ENCODE data around the gene NWD2. TPM values are rescaled to one million over a fixed set of nuclear protein-coding genes. Genes with fewer than 3 reads are reported as not detected.

The NWD2 gene
- total RNA-seq (2013; cell fraction: nucleolus; rRNA removed): 0.05 TPM in 1 of 2 replicates, not detected in the other
- total RNA-seq (2014; rRNA removed) (not detected in 2 replicates), total RNA-seq (2014; rRNA removed; fragmentation: Illumina TruSeq; extraction: Trizol) (not detected in 2 replicates), total RNA-seq (2021) (not detected in 2 replicates), polyA plus RNA-seq (2011; rRNA removed) (not detected in 2 replicates), polyA plus RNA-seq (2014; fragmentation: Illumina TruSeq; extraction: Trizol) (not detected in 2 replicates), polyA plus RNA-seq (2014; fragmentation: Nextera tagmentation; extraction: Ambion mirVana) (not detected), polyA plus RNA-seq (2014; rRNA removed) (not detected in 2 replicates), polyA plus RNA-seq (2016; fragmentation: Nextera tagmentation; extraction: Ambion mirVana) (not detected), polyA minus RNA-seq (2011; rRNA and poly(A)+ RNA removed) (not detected in 2 replicates), Bru-seq, nascent RNA (percentile 2 among the genes with signal in this experiment), BruChase-seq, experiment 1, labeled RNA remaining after a 6-hour chase (not detected), BruChase-seq, experiment 2, labeled RNA remaining after a 2-hour chase (percentile 0 among the genes with signal in this experiment)
- polyA plus RNA-seq (2011; ENCODE audit: low read depth): not detected
- not detected in 2 replicates for polyA plus RNA-seq (2011; cell fraction: cytosol; rRNA removed)
- 0.01 TPM in 1 of 2 replicates, not detected in the other for polyA plus RNA-seq (2011; cell fraction: nucleus; rRNA removed)
- polyA plus RNA-seq (2012): not detected in 2 replicates
- polyA minus RNA-seq (2011; cell fraction: cytosol; rRNA and poly(A)+ RNA removed): not detected in 2 replicates
- not detected in 2 replicates for polyA minus RNA-seq (2011; cell fraction: nucleus; rRNA and poly(A)+ RNA removed)
- long read RNA-seq, experiment 1: 0 reads
- long read RNA-seq, experiment 2, partial matches to known transcripts: 0 of 1 reads
- long read RNA-seq, experiment 2, other reads (novel, unspliced or antisense): 1 of 1 reads

- Histone ChIP-seq H2AFZ (ENCODE audit: control insufficient read depth, low read depth, low read length) (no peak within 1 kb of the TSS), H3K4me1 (ENCODE audit: control insufficient read depth, insufficient read depth, low read length) (no peaks in the 10 kb centered on the region), H3K27ac (ENCODE audit: control insufficient read depth, insufficient read depth) (no peak within 1 kb of the TSS), H3K4me2 (ENCODE audit: control insufficient read depth, insufficient read depth) (no peak within 1 kb of the TSS), H4K20me1 (ENCODE audit: control insufficient read depth, insufficient read depth) (no peaks in the 10 kb centered on the region), H3K4me3 (no peak within 1 kb of the TSS), H3K9ac (ENCODE audit: control insufficient read depth, insufficient read depth, low read length) (no peak within 1 kb of the TSS), H3K79me2 (ENCODE audit: control insufficient read depth, insufficient read depth, low read length) (no peaks in the 10 kb centered on the region), H3K27me3 (replicated peaks in 1 of 2; ENCODE audit: control insufficient read depth in 2 of 2, insufficient read depth in 2 of 2, low read length in 1 of 2) (peaks cover 0 to 5% of the 10 kb centered on the region in 2 experiments; a peak in 3 of 4 replicates), H3K36me3 (ENCODE audit: control insufficient read depth in 2 of 2, insufficient read depth in 2 of 2, low read length in 1 of 2) (no peaks in the 10 kb centered on the region), H3K9me3 (replicated peaks; ENCODE audit: control insufficient read depth, insufficient read depth, low read length) (no peaks in the 10 kb centered on the region)
- DNase-seq (ENCODE audit: low read depth, low spot score) (no peak), FAIRE-seq (no peak), ATAC-seq (no peak)
- ChIA-PET POLR2A (no interaction called here), RAD21 (ENCODE audit: unreplicated experiment) (interaction anchor here (0.6 kb wide), 1 partner anchor 304 kb away, joined by 3 read pairs; no protein-coding TSS in a partner anchor), SMC1A (ENCODE audit: uncharacterized antibody, unreplicated experiment) (no interaction called here), CTCF (interaction anchor here (0.6 kb wide), 1 partner anchor 763 kb away, joined by 3 read pairs; no protein-coding TSS in a partner anchor)
- WGBS (ENCODE audit: insufficient coverage, insufficient replicate concordance, low lambda C conversion rate, missing lambda C conversion rate): 25% methylated on average over 85 of the region's 95 CpGs
- no TSS peak for BruUV-seq (replicated peaks)
- intact Hi-C loops (cut with micrococcal nuclease; ENCODE audit: unreplicated experiment): loop anchor here (10.0 kb wide), 1 partner anchor 830 kb away; no protein-coding TSS in a partner anchor
- no peak for TF ChIP-seq RAD21 (IDR thresholded peaks at IDR 0.05; ENCODE audit: insufficient read depth, low read depth, low read length)
- no peak for TF ChIP-seq SIX5 (IDR thresholded peaks at IDR 0.05; ENCODE audit: low read depth, low read length, severe bottlenecking)
- no peak for TF ChIP-seq DPF2 (IDR thresholded peaks at IDR 0.05)
- TF ChIP-seq E4F1 (IDR thresholded peaks at IDR 0.05; ENCODE audit: borderline replicate concordance, partially characterized antibody): no peak
- TF ChIP-seq MTA2 (IDR thresholded peaks at IDR 0.05; ENCODE audit: low read depth): no peak
- no peak for TF ChIP-seq STAT3 (IDR thresholded peaks at IDR 0.05; ENCODE audit: low read depth, low read length)
- no peak for TF ChIP-seq EGR1 (IDR thresholded peaks at IDR 0.05; ENCODE audit: borderline replicate concordance in 1 of 2, low read depth in 2 of 2, low read length in 2 of 2)
- TF ChIP-seq HDAC6 (IDR thresholded peaks at IDR 0.05; ENCODE audit: unreplicated experiment): peak; percentile 97
- TF ChIP-seq RBBP5 (conservative IDR thresholded peaks at IDR 0.05): no peak
- TF ChIP-seq SMAD1 (IDR thresholded peaks at IDR 0.05; ENCODE audit: low read depth, partially characterized antibody): no peak
- TF ChIP-seq SUZ12 (IDR thresholded peaks at IDR 0.05; ENCODE audit: unreplicated experiment): peak; percentile 41
- TF ChIP-seq IKZF1 (conservative IDR thresholded peaks at IDR 0.05): no peak
- in situ Hi-C loops (cut with MboI): no loop called here
These were observed at the start of gene NWD2 for GRCh38 chr4:37244583-37245390. TSS of gene NWD2 (plus strand) at chr4:37244743. CDS start at chr4:37245068, 325 bp downstream.
